Psoas muscle (tissue), 8 donors: ENCODE data around the gene CELA3B. TPM values are rescaled to one million over a fixed set of nuclear protein-coding genes. Genes with fewer than 3 reads are reported as not detected.

Experiments used
- ATAC-seq, 4 donors: fragments of 200-7000 bp; cut with Tn5 transposase; one replicate each; pipeline ENCODE4 v1.9.1; 2020; ENCODE audit warnings: moderate library complexity in 3 of 4, mild to moderate bottlenecking in 2 of 4
- DNase-seq, 2 donors: peaks; one replicate each; pipeline ENCODE4 v3.0.0-alpha.2; 2020
- H3K27ac ChIP-seq: fragments of 200-600 bp; one replicate; pipeline ENCODE4 v1.8.0; 2022
- H3K27me3 ChIP-seq, 3 donors: fragments of 200-600 bp in 1 of 3; one replicate each; pipeline versions ENCODE4 v1.6.1 to v1.8.0; 2013 to 2022; ENCODE audit warnings: low read length in 2 of 3, mild to moderate bottlenecking in 2 of 3, moderate library complexity in 1 of 3; ENCODE audit not compliant: insufficient read depth in 3 of 3
- H3K36me3 ChIP-seq, 2 donors: fragments of 200-600 bp in 1 of 2; one replicate each; pipeline versions ENCODE4 v1.6.1 to v1.8.0; 2013 to 2022; ENCODE audit warnings: low read depth in 1 of 2, mild to moderate bottlenecking in 1 of 2, moderate library complexity in 1 of 2; ENCODE audit not compliant: insufficient read depth in 1 of 2
- H3K4me1 ChIP-seq: fragments of 200-600 bp; one replicate; pipeline ENCODE4 v1.8.0; 2022
- H3K4me3 ChIP-seq: fragments of 200-600 bp; one replicate; pipeline ENCODE4 v1.8.0; 2022; ENCODE audit warnings: mild to moderate bottlenecking
- H3K9me3 ChIP-seq: fragments of 200-600 bp; one replicate; pipeline ENCODE4 v1.8.0; 2022
- CTCF ChIP-seq: fragments of 200-600 bp; IDR thresholded peaks from one replicate; pipeline ENCODE4 v1.8.0; 2022; ENCODE audit warnings: antibody characterized with exemption
- WGBS, 3 donors: extraction: QIAGEN DNeasy Blood & Tissue Kit; methylation state at CpG; one replicate each; pipeline versions ENCODE4 v1.1.6 to v1.1.7; 2013; 5-methylcytosine and 5-hydroxymethylcytosine counted together
- intact Hi-C, 2 donors: fragments of 100-400 bp; cut with DNase I; formaldehyde crosslinking; loops; one replicate each; pipeline versions ENCODE4 v1.11.0 to v1.14.2; 2022
- polyA plus RNA-seq, 3 donors: library from polyadenylated mRNA; stranded (reverse); fragments of 200-250 nt; gene quantifications; one replicate each; pipeline ENCODE4 v1.2.3, GENCODE V29; 2013
- total RNA-seq, 4 donors: library from RNA; stranded (reverse); fragmentation: NEBNext Ultra II Directional in 2 of 4; extraction: Animal tissue kit (Norgen Biotek cat#: 25700) in 2 of 4; gene quantifications; one replicate each; pipeline versions ENCODE4 v1.2.1 to v1.2.4, GENCODE V29; 2021 to 2023
- donor health status: healthy with polysubstance abuse.
- donor health status: DM: no; HTN: no; CAD: no; lungs with moderate emphysema.
- donor health status: Bipolar disorder and iron deficiency.
- donor health status: healthy.
- donor health status: DM: yes; HTN: yes; CAD: no.
- donor health status: DM: no; HTN: no; CAD: no.
- donor health status: DM: no; HTN: no; CAD: no.
- donor health status: DM: yes; HTN: yes; CAD: no.

Gene CELA3B
- total and polyA plus RNA-seq, 7 donors: 0.09 to 1.7 (median 0.42) TPM; not detected in 2

GRCh38 chr1:21938732-21939538 is 37.9 kb upstream of the CELA3B start:
- peaks cover 36% of the 10 kb centered on the region for H3K4me1 ChIP-seq
- no peak for TF ChIP-seq CTCF
- WGBS, 3 donors: 53 to 69% (median 58%) methylated on average over 11 of the region's 11 CpGs
- H3K36me3 ChIP-seq: no peaks in the 10 kb centered on the region
- DNase-seq (no peak), ATAC-seq (no peak)
- no peaks in the 10 kb centered on the region for H3K27me3 ChIP-seq
- no peaks in the 10 kb centered on the region for H3K9me3 ChIP-seq
- intact Hi-C loops: loop anchor here in 1 of 2 donors (5.0 kb wide), 1 partner anchor 37 kb away; no protein-coding TSS in a partner anchor
- H3K27ac ChIP-seq: peak overlapping the region; percentile 69
- peak overlapping the region; percentile 11 for H3K4me3 ChIP-seq

GRCh38 chr1:21939650-21940374 is 37.0 kb upstream of the CELA3B start:
- Histone ChIP-seq H3K4me3 (no peak overlapping the region), H3K36me3 (no peaks in the 10 kb centered on the region), H3K27ac (peak overlapping the region; percentile 69), H3K27me3 (no peaks in the 10 kb centered on the region), H3K9me3 (no peaks in the 10 kb centered on the region), H3K4me1 (peaks cover 30% of the 10 kb centered on the region)
- ATAC-seq: peak; percentile 42 to 68 (median 63)
- 24 to 32% (median 27%) methylated on average over 9 of the region's 9 CpGs for WGBS, 3 donors
- peak; percentile 44 for TF ChIP-seq CTCF
- intact Hi-C loops: loop anchor here in 1 of 2 donors (5.0 kb wide), 1 partner anchor 38 kb away; no protein-coding TSS in a partner anchor
- peak; percentile 92 to 94 for DNase-seq

- no peak for TF ChIP-seq CTCF
- no peaks in the 10 kb centered on the region for H3K36me3 ChIP-seq
- 100% methylated on average over 2 of the region's 2 CpGs for WGBS, 3 donors
- peaks cover 30% of the 10 kb centered on the region for H3K4me1 ChIP-seq
- no peaks in the 10 kb centered on the region for H3K9me3 ChIP-seq
- ATAC-seq: no peak
- DNase-seq: no peak
- intact Hi-C loops: no loop called here
- peak overlapping the region; percentile 69 for H3K27ac ChIP-seq
- no peak overlapping the region for H3K4me3 ChIP-seq
- H3K27me3 ChIP-seq: no peaks in the 10 kb centered on the region
Observed at GRCh38 chr1:21940492-21940891, 36.3 kb upstream of the CELA3B start.

GRCh38 chr1:21941370-21941769 is 35.5 kb upstream of the CELA3B start:
- Histone ChIP-seq H3K4me3 (no peak overlapping the region), H3K9me3 (no peaks in the 10 kb centered on the region), H3K27me3 (no peaks in the 10 kb centered on the region), H3K36me3 (no peaks in the 10 kb centered on the region), H3K27ac (no peak overlapping the region), H3K4me1 (peaks cover 27% of the 10 kb centered on the region)
- ATAC-seq (no peak), DNase-seq (no peak)
- no peak for TF ChIP-seq CTCF
- intact Hi-C loops: no loop called here
- 72 to 90% (median 85%) methylated on average over 5 of the region's 5 CpGs for WGBS, 3 donors
